ENCODE measurements around the gene PRM3.

Gene PRM3

DNA sequence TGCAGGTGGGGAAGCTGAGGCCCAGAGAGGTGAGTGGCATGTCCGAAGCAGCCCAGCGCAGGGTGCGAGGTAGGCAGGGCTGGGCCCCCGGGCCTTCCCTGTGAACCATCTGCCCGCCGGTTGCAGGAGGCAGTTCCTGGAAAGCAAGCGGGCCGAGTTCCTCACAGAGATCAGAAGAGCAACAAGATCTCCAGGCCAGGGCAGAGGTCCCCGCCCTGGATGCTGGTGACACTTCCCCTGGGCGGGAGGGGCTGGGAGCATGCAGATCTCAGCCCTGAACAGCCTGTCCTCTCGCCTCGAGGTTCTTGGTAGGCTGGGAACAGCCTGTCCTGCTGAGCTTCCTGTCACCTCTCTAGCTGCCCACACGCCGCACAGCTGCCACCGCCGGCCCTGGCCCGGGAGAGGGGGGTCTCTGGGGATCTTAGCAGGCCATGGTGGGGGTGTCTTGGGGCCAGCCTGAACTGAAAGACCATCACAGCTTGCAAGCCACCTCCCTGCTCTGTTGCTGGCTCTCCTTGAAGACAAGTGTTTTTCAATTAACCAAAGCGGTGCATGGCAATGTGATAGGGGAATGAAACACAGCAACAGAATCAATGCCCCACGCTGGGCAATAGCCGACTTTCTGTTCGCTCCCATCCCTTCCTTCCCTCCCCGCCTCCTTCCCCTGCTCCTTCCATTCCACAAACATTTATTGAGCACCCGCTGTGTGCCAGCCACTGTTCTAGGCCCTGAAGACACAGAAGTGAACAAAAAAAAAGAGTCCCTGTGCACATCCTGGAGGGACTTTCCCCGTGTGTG, 49.1 kb downstream of the PRM3 start:
- DNase-seq (ENCODE audit: low spot score): peak; percentile 47

Data from hematopoietic multipotent progenitor cell treated with erythropoietin and hydrocortisone succinate and interleukin-3 and kit ligand, for 15 days (in vitro differentiated cells).